Subcutaneous preadipocyte (primary cell): ENCODE data around the gene HAGH. TPM values are rescaled to one million over a fixed set of nuclear protein-coding genes. Genes with fewer than 3 reads are reported as not detected.

Experiments used
- total RNA-seq: library from RNA; depleted of rRNA; stranded (reverse); fragments of >200 nt; gene quantifications from 2 replicates; pipeline ENCODE4 v1.2.3, GENCODE V29; 2012

HAGH gene
- 14.7 and 24.3 TPM in 2 replicates for total RNA-seq

GRCh38 chr16:1826691-1827573 is at the start of gene HAGH, which contains the start of gene FAHD1:
Gene HAGH, minus strand, starts transcription at chr16:1826825. Its CDS starts 38 bp downstream, at chr16:1826787.
Gene FAHD1, plus strand, starts transcription at chr16:1827206. Its CDS starts 33 bp downstream, at chr16:1827239.

GRCh38 chr16:1871974-1872635 is 45.5 kb upstream of the HAGH start, which contains the start of gene MEIOB:
Gene MEIOB, minus strand, starts transcription at chr16:1872164. Its CDS starts 3,989 bp downstream, at chr16:1868175.

GRCh38 chr16:1793578-1794220 is 32.9 kb downstream of the HAGH start, which contains the start of gene IGFALS:
Gene IGFALS, minus strand, starts transcription at chr16:1793705. Its CDS starts 53 bp downstream, at chr16:1793652.

GRCh38 chr16:1782408-1783264 is 44.0 kb downstream of the HAGH start, which contains the start of the genes NUBP2 and SPSB3:
Gene NUBP2, plus strand, starts transcription at chr16:1782960. Its CDS starts 61 bp downstream, at chr16:1783021.
Gene SPSB3, minus strand, starts transcription at chr16:1782571. Its CDS starts 1,088 bp downstream, at chr16:1781483.

GRCh38 chr16:1772908-1773702 is 53.5 kb downstream of the HAGH start, which contains the start of gene MRPS34:
Gene MRPS34, minus strand, starts transcription at chr16:1773134. Its CDS starts 15 bp downstream, at chr16:1773119.

DNA sequence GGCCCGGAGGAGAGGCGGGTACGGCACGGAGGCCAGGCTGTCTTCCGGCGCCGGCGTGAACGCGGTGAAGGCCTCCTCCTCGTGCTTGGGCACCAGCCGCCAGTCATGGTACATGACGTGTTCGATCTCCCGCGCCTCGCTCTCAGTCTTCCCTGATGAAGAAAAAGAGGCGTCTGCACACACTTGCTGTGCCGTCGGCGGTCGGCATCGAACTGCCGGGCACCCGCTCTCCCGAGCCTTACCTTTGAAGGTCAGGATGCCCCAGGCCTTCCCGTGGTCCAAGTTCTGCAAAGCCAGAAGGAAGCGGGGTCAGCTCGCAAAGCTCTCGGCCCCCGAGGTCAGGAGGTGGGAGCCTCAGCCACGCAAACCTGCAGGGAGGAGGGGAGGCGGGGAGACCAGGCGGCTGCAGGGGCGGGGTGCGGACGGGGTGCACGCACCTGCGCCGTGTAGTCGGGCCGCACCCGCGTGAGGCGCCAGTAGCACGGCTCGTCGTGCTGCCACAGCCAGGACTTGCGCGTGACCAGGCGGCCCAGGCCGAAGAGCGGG is 54.2 kb downstream of the HAGH start, which contains the start of gene EME2:
TSS of gene EME2 (plus strand) at position 449 of the 546 bp plus-strand sequence. CDS start 418 bp downstream, outside the sequence.

DNA sequence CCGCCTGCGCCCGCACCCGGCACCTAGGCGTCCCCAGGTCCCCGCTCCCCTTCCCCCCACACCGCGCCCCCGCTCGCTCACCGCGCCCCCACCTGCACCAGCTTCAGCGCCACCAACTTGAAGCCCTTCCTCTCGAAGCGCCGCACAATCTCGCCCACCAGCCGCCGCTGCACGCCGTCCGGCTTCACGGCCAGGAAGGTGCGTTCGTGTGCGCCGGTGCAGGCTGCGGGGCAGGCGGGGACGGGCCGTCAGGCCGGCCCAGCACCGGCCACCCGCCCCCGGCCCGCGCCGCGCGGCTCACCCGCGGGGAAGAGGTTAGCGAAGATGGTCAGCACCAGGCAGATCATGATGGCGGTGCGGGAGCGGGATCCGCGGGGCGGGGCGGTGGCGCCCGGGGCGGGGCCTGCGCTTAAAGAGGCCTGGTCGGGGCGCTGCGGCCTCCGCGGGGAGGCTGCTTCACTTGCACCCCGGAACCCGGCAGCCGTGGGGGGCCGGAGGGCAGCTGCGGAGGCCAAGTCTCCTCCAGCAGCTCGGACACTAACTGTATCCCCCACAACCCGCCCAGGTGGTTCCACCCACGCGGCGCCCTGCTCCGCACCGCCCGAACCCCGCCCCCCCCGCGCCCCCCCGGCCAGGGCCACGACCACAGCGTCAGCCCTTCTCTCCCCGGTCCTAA is 55.3 kb downstream of the HAGH start, which contains the start of gene NME3:
TSS of gene NME3 (minus strand) at position 356 of the 676 bp plus-strand sequence. CDS start at position 347, 9 bp downstream.

Other genes with a start within 250 kb of the HAGH start
- gene IFT140, start 214.8 kb downstream of the HAGH start, total RNA-seq, result 21.3 and 25.2 TPM in 2 replicates
- 9.6 and 13.5 TPM in 2 replicates for gene CRAMP1, start 214.5 kb downstream of the HAGH start, total RNA-seq
- gene JPT2, start 148.5 kb downstream of the HAGH start, total RNA-seq, result 52.2 and 57.7 TPM in 2 replicates
- gene MAPK8IP3, start 120.6 kb downstream of the HAGH start, total RNA-seq, result 40.4 and 57.9 TPM in 2 replicates
- gene NME3, start 55.3 kb downstream of the HAGH start, total RNA-seq, result 29.9 and 37.5 TPM in 2 replicates
- 11.7 and 18.4 TPM in 2 replicates for gene EME2, start 54.0 kb downstream of the HAGH start, total RNA-seq
- 68.0 and 88.2 TPM in 2 replicates for gene MRPS34, start 53.7 kb downstream of the HAGH start, total RNA-seq
- gene SPSB3, start 44.3 kb downstream of the HAGH start, total RNA-seq, result 20.3 and 27.2 TPM in 2 replicates
- 69.8 and 79.4 TPM in 2 replicates for gene NUBP2, start 43.9 kb downstream of the HAGH start, total RNA-seq
- gene IGFALS, start 33.1 kb downstream of the HAGH start, total RNA-seq, result under 0.01 TPM in 1 of 2 replicates, not detected in the other
- gene FAHD1, start 381 bp upstream of the HAGH start, total RNA-seq, result 52.6 and 61.7 TPM in 2 replicates
- gene MEIOB, start 45.3 kb upstream of the HAGH start, total RNA-seq, result not detected in 2 replicates
- not detected in 2 replicates for gene HS3ST6, start 91.6 kb upstream of the HAGH start, total RNA-seq
- 12.7 and 15.4 TPM in 2 replicates for gene MSRB1, start 116.4 kb upstream of the HAGH start, total RNA-seq
- gene RPL3L, start 127.9 kb upstream of the HAGH start, total RNA-seq, result not detected in 2 replicates
- gene NDUFB10, start 132.7 kb upstream of the HAGH start, total RNA-seq, result 133 and 161 TPM in 2 replicates
- 1,799 and 3,882 TPM in 2 replicates for gene RPS2, start 138.0 kb upstream of the HAGH start, total RNA-seq
- not detected in 2 replicates for gene RNF151, start 140.0 kb upstream of the HAGH start, total RNA-seq
- gene TBL3, start 145.2 kb upstream of the HAGH start, total RNA-seq, result 49.2 and 51.6 TPM in 2 replicates
- gene NOXO1, start 154.6 kb upstream of the HAGH start, total RNA-seq, result 0.39 TPM in 1 of 2 replicates, not detected in the other
- gene GFER, start 157.4 kb upstream of the HAGH start, total RNA-seq, result 9.9 and 13.1 TPM in 2 replicates
- gene SYNGR3, start 163.1 kb upstream of the HAGH start, total RNA-seq, result 0.73 and 1.4 TPM in 2 replicates
- 26.8 and 35.0 TPM in 2 replicates for gene ZNF598, start 183.0 kb upstream of the HAGH start, total RNA-seq
- gene NPW, start 193.0 kb upstream of the HAGH start, total RNA-seq, result 1.5 TPM in 1 of 2 replicates, not detected in the other
- 4.8 and 5.1 TPM in 2 replicates for gene NHERF2, start 200.1 kb upstream of the HAGH start, total RNA-seq
- 19.7 and 31.6 TPM in 2 replicates for gene NTHL1, start 221.0 kb upstream of the HAGH start, total RNA-seq
- 56.2 and 62.2 TPM in 2 replicates for gene TSC2, start 221.2 kb upstream of the HAGH start, total RNA-seq